NCI-H1694 (cell line): ENCODE data around the gene PTPRO.
"Not testable (repeated sequence)": the region's sequence is repeated elsewhere in the genome, so short reads cannot be mapped to it uniquely, and the experiment has no call there.

ENCODE experiments used
- DNase-seq: peaks from one replicate; lab custom pipeline; 2025; lab: John Stamatoyannopoulos, UW

The PTPRO gene

DNA sequence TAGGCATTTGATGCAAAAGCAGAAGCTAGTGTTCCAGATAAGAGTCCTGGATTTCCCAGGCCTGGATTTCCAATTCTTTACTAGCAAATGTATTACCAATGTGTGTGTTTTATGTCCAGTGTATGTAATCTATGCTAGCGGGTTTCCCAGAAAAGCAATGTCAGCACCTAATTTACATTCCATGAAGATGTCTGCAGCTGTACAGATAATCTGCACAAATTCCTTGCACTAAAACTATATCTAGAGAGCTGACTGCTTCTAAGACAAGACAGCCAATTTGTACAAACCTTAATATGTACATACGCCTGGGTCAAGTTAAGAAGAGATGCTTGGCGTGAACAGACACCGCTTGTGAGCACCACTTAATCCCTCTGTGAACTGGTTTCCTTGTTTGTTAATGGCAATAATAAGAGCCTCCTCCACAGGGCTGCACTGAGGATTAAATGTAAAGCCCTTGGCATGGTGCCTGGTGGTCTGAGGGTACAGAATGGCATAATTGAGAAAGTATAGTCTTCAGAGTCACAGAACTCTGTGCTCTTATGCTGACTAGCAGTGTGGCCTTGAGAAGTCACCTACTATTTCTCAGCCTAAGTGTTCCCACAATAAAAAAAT is 281.3 kb downstream of the PTPRO start:
- no peak for DNase-seq

DNA sequence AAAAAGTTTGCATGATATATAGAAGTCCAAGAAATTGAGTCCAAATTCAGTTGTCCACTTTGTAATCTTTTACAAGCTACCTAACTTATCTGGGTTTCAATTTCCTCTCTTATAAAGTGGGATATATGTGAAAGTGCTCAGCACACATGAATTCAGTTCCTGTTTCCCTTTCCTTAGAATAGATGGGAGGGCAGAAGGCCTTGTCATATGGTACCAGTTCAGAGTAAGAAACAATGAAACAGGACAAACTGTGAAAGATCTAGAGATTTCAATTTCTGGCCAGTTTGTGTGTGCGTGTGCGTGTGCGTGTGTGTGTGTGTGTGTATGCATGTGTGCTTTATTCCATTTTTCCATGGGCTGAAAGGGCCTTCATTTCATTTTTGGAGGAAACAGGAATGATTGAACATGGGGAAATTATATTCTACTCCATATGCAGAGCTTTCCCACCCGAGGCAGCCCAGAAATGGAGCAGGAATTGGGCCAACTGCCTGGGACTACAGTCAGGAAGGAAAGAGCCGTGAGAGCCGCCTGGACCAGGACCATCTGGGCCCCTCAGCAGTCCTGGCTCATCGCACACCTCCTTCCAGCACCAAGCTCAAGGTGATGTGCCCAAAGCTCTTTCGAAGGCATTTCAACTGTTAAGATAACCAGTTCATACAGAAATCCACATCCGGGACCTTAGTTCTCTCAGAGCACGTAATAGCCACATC is 283.7 kb downstream of the PTPRO start:
- no peak for DNase-seq

DNA sequence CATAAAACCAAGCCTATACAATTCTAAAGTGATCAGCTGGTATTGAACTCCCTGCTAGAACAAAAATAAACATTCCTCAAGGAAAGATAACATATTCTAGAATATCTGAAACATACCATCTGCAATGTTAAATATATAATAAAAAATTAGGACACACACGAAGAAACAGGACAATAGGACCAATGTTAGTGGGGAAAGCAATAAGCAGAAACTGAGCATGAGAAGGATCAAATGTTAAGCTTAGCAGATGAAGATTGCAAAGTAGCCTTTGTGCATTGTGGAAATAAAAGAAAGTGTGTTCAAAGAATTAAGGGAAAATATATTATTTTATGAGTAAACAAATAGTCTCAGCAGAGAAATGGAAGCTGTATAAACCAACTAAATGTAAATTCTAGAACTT is 286.1 kb downstream of the PTPRO start:
- DNase-seq: no peak

DNA sequence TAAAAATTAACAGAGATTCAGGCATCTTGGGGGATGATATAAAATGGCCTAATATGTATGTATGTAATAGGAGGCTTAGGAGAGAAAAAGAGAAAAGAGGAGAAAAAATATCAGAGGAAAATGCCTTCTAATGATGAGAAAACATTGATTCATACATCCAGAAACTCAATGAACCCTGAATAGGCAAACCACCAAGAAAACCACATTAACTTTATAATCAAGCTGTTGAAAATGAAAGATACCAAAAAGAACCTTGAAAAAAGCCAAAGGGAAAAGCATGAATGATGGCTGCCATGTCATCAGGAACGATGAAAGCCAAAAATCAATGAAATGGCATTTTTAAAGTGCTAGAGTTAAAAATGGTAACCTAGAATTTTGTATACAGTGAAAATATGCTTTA is 286.6 kb downstream of the PTPRO start:
- no peak for DNase-seq

DNA sequence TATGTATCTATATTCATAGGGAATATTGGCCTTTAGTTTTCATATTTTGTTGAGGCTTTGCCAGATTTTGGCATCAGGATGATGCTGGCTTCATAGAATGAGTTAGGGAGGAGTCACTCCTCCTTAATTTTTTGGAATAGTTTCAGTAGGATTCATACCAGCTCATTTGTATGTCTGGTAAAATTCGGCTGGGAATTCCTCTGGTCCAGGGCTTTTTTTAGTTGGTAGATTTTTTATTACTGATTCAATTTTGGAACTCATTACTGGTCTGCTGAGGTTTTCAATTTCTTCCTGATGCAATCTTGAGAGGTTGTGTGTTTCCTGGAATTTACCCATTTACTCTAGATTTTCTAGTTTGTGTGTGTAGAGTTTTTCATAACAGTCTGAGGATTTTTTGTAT is 291.7 kb downstream of the PTPRO start:
- DNase-seq: no peak

DNA sequence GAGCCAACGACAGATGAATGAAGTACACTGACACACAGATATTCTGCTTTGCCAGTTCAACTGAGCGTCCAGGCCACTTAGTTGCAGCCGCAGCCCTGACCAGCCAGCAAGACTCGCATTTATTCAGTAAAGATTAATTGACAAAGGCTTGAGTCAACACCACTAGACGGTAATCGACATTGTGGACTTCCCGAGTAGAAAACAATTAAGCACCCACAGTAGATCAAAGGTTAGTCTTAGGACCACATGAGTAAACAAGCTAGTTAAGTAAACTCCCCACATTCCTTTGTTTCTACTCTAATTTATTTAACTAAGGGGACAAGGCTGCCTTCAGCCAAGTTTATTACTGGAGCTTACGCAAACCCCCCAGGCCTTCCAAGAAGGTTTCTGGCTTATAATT is 294.2 kb downstream of the PTPRO start:
- not testable (repeated sequence) for DNase-seq

DNA sequence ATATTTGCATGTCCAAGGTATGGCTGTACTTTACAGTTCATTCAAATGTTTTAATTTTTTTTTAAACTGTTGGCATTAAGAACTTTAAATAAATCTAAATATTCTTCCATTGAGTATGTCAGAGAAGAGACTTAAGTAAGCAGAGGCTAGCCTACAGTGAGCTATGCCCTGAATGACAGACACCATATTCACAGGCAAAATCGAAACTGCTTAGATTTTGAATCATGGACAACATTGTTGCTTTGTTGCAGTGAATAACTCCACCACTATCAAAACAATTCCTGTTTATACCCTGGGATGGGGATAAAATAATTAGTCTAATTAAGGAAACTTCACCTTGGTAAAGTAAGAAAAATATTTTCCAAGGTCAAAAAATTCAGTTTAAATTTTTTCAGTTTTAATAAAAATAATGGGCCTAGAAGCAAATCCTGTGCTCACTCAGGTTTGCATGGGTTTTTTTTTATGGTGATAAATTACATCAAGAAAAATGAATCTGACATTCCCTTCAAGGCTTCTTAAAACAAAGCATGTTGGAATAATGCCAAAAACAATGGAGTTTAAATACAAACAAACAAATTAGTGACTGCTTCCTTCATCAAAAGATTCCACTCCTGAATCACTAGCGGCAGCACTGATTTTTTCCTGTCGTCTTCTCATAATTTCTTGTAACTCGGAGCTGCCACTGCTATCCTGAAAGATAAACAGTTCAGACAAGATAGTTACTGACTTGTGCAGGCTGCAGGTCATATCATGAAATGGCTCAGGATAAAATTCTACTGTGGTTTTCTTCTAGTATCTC is 298.6 kb downstream of the PTPRO start:
- no peak for DNase-seq

DNA sequence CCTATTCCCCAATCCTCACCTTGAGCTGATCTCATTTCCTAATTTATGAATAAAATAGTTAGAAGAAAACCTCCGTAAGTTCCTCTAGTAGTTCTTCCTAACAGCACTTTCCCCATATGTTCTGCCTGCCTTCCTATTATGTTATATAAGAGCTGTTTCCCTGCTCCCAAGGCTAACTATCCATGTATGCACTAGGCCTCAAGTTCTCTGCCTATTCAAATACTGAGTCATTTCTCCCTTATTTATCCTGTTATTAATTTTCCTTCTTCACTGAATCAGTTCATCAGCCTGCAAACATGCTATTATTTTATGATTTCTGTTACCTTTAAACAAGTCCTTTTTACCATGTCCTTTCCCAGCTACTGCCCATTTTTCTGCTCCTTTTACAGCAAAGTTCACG is 302.8 kb downstream of the PTPRO start:
- no peak for DNase-seq

DNA sequence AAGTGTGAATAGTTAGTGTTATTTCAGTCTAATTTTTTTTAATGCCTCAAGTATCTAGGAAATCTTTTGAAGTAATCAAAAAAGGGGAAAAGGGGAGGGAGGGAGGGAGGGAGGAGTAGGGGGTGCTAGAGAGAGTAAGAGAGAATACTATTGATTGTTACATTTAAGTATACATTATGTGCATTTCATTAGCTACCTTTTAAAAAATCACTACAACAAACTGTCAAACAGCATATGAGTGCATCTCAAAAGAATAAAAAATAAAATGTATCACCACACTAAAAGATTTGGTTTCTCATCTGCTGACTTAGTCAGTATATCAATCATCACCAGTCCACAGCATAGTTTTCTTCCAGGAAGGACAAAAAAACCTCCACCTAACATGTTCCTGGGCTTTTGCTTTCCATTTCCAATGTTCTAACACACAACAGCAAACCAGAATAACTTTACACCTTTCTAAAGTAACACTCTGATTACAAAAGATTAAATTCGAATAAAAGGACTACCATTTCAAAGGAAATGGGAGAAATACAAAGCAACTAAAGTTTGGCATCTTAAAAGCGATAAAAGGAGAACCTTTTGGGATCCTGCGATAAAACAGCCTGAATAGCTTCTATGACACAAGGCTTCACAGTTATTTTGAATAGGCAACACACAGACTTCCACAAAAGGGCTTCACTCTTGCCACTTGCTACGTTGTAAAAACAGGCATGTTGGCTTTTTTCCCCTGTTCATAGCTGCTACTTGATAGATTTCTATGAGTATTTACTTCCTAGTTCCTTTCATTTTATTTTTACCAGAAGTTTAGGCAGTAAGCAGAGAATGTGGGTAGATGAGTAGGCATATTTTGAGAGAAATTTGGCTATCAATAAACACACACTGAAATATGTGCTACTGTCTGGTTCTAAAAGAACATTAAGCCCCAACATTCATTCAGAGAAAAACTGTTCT is 306.0 kb downstream of the PTPRO start:
- no peak for DNase-seq

DNA sequence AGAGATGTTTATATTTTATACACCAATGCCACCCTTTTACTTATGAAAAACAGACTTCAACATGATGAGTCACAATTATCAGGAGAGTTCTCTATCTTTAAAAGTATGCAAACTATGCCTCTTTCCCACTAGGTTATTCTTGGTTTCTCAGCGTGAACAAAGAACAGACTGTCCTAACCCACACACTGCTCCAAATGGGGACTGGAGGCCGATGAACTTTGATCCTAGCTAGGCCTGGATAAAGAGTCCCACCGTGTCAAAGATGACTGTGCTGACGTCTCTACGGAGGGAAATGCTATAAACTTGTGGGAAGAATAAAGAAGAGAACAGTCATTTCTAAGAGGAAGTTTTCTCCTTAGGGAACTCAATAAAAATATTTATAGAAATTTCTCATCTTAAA is 306.8 kb downstream of the PTPRO start:
- DNase-seq: no peak

DNA sequence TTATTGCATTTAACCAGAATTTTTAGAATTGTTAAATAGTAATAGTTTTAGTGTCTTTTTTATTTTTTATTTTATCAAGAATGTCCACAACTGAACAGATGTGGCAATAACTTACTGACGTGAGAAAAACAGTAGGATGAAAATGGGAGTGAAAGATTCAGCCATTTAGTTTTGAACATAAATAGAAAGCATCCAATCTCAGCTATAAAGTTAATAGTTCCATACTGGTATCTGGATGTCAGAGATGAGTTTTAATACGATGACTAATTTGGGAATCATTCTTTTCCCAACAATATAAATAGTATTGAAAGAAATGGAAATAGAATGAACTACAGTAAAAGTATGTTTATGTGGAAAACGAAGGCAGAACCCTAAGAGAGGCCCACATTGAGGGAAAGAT is 307.5 kb downstream of the PTPRO start:
- no peak for DNase-seq

DNA sequence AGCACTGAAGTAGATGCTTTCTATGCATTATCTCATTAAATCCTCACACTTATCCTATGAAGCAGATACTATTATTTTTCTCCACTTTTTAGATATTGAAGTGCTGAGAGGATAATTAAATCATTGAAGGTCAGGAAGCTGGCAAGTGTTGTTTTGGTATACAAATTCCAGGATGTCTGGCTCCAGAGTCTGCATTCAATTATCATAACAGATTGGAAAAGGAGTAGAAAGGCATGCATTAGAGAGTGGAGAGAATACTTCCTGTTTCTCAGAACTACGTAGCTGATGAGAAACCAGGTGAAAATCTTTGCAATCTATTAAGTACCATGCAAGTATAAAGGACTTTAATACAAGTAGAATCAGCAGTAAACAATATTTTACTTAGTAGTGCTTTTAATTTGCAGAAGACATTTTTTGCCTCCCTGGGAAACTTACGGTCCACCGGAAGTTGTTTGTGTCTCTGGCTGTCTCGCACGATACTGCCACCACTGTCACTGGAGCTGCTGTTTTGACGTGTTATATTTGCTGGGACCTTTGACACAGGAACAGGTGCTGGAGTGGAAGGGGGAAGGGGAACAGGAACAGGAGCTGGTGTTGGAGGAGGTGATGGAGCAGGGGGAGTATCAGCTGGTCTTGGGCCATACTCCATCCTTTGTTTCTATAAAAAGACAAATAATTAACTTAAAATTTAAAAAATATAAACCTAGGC is 308.9 kb downstream of the PTPRO start:
- DNase-seq: no peak

DNA sequence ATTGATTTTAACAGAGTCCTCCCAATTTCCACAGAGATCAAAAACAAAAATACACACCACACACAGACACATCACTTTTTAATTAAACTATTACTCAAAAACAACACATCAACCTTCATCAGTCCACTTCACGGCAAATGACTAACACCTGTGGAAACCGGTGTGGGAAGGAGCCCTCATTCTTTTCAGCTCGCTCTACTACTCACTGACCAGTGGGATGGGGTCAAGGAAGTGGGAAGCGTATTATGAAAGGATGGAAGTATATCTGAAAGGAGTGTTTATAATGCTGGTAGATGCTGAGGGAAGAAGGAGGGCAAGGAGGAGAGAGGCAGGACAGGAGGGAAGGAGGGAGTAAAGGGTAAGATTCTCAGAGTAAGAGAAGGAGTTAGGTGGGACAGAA is 310.4 kb downstream of the PTPRO start:
- no peak for DNase-seq

DNA sequence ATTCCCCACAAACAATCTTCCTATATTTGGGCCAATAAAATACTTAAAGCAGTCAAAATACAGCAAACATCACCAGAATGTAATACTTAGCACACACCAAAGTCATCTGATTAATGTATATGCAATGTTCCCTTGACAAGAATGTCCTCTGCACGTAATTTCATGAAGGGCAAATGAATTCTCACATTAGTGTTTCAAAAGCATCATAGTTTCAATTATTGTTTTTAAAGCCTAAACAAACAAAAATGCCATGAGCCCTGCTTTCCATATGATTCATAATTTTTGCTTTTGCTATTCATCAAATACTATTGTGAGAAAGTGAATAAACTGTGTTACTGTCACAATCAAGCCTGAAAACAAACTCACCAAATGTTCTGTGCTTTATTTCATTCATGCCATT is 310.9 kb downstream of the PTPRO start:
- no peak for DNase-seq

DNA sequence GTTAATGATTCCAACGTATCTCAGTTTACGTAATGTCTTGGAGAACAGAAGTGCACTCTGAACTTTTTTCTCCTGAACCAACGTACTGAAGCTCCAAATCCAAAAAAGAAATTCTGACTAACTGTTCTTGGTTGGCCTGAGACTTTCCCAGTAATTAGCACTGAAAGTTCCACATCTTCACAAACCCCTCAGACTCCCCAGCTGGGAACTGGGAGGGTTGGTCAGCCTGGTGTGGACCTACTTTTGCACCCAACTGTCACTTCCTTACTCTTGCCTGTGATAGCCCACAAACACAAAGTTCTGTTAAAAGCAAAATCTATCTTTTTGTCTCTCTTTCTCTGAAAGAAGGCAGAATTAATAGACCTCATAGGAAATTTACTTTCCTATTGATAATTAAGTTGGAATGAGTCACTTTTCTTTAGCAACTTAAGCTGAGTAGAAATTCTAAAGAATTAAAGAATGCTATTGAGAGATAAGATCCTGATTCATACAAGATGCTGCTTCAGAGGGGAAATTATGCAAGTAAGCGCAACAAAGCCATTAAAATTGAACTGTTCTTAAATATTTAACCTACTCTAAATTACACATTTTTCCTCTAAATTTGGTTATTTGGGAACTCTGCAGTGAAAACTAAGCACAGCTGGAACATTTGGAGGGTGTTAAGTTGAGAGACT is 311.8 kb downstream of the PTPRO start:
- no peak for DNase-seq

DNA sequence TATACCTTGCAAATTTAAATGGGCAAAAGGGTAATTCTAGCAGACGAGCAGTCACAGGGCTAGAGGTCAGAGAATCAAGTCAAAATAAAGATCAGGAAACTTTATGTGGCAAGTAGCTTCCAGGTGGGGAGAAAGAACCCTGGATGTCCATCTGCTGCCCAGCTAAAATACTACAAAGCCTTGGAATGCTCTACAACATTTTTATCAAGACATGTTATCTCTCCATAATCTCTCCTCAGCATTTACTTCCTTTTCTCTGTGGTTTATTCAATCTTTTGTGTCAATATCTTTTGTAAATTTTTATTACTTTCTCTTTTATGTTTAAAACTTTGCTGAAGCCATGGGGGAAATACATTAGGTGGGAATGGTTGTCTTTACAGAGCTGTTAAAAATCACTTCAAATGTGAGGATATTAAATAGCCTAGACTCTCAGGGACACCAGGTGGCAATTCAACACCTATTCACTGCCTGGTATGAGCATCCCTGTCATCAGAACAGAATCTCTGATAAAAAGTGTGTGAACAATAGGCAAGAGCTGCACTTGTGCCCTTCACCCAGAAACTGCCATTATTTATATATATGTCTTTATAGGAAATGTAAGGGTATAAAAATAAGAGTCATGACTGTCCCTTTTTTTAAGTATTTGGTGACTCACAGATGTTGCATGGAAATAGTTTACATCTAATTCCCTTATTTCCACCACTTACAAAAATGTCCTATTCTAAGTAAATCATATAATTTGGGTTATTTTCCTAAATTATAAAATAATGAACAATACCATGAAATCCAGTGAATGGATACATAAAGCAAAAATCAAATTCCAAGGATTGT is 314.0 kb downstream of the PTPRO start:
- DNase-seq: no peak

DNA sequence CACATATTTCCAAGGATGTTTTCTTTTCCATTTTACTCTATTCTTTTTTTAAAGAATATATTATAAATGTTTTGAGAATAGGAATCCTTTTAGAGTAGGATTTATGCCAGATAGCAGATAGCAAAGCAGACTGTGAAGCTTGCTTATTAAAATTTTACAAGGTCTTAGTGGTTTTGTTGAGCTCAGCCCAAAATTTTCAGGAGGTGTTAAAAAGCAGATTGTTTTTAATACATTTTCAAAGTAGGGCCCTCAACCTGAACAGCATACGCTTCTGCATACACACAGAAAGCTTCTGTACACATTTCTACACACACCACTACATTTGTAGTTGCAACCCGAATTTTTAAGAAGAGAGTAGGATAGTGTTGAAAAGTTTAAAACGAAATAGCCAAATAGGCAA is 315.9 kb downstream of the PTPRO start:
- DNase-seq: no peak

DNA sequence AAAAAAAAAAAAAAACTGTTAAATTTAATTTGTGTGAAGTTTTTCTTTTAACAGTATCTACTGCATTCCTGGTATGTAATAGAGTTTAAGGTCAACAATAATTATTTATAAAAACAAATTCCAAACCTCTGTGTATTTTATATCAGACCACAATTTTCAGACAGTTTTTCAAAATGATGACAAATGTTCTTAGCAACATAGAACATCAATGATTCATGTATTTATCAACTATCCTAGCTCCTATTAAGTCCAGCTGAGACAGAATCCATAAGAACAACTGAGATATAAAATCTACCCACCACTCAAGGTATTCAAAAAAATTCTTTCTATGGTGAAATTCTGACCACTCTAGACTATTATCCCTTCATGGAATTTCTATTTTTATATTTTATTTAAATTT is 322.4 kb downstream of the PTPRO start:
- DNase-seq: no peak

DNA sequence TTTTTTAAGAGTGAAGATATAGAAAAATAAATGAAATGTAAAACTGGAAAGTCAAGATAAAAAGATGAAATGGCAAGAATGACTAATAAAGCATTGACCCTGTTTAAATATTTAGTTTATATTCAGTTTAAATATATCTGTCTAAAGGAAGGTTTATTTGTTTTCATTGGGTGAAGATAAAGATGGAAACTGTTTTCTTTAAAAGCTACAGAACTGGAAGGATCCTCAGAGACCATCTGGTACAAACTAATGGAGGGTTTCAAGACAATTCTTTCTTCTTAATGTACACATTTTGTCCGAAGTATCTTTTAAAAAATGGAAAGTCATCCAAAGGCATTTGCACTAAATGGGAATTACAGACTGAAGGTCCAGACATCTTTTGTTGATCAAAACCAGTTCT is 324.3 kb downstream of the PTPRO start:
- no peak for DNase-seq
